GM23338 (cell line): Measurements from ENCODE around the gene STK39. TPM values are rescaled to one million over a fixed set of nuclear protein-coding genes. Genes with fewer than 3 reads are reported as not detected.

Experiments used
- ATAC-seq: fragments of 200-7000 bp; cut with Tn5 transposase; 3 replicates; pipeline ENCODE4 v1.9.1; 2020
- DNase-seq: peaks from one replicate; pipeline ENCODE4 v3.0.0-alpha.2; 2015; ENCODE audit warnings: low spot score
- H2AFZ ChIP-seq: fragments of 200-600 bp; sonication (generic); 2 replicates; pipeline ENCODE4 v1.8.0; 2016; ENCODE audit warnings: antibody characterized with exemption, mild to moderate bottlenecking, moderate library complexity
- H3F3A ChIP-seq: fragments of 200-600 bp; sonication (generic); replicated peaks from 2 replicates; pipeline ENCODE4 v1.8.0; 2017; ENCODE audit warnings: antibody characterized with exemption, mixed run types, low read depth
- H3K27ac ChIP-seq: fragments of 200-600 bp; sonication (generic); 2 replicates; pipeline ENCODE4 v1.6.1; 2016; ENCODE audit warnings: low read depth
- H3K27me3 ChIP-seq: fragments of 200-600 bp; sonication (generic); 2 replicates; pipeline ENCODE4 v1.8.0; 2016; ENCODE audit warnings: mild to moderate bottlenecking, mixed run types, moderate library complexity; ENCODE audit not compliant: insufficient read depth
- H3K36me3 ChIP-seq: fragments of 200-600 bp; sonication (generic); 2 replicates; pipeline ENCODE4 v1.8.0; 2016; ENCODE audit warnings: mild to moderate bottlenecking; ENCODE audit not compliant: insufficient read depth
- H3K4me1 ChIP-seq: fragments of 200-600 bp; sonication (generic); 2 replicates; pipeline ENCODE4 v1.8.0; 2016; ENCODE audit warnings: mild to moderate bottlenecking, moderate library complexity; ENCODE audit not compliant: insufficient read depth
- H3K4me2 ChIP-seq: fragments of 200-600 bp; sonication (generic); 2 replicates; pipeline ENCODE4 v1.7.1; 2017; ENCODE audit warnings: mixed run types
- H3K4me3 ChIP-seq: fragments of 200-600 bp; sonication (generic); 2 replicates; pipeline ENCODE4 v1.6.1; 2016; ENCODE audit warnings: mixed run types
- H3K79me2 ChIP-seq: fragments of 200-600 bp; sonication (generic); replicated peaks from 2 replicates; pipeline ENCODE4 v1.8.0; 2017; ENCODE audit warnings: mild to moderate bottlenecking; ENCODE audit not compliant: insufficient read depth
- H3K9me2 ChIP-seq: fragments of 200-600 bp; sonication (generic); 2 replicates; pipeline ENCODE4 v1.8.0; 2017; ENCODE audit not compliant: insufficient read depth
- H4K20me1 ChIP-seq: fragments of 200-600 bp; sonication (generic); replicated peaks from 2 replicates; pipeline ENCODE4 v1.8.0; 2017; ENCODE audit warnings: mild to moderate bottlenecking; ENCODE audit not compliant: insufficient read depth
- H3K27ac Mint-ChIP-seq: 2 replicates; pipeline ENCODE4 v1.8.0; 2020; ENCODE audit warnings: inconsistent platforms, mild to moderate bottlenecking, moderate library complexity, mixed read lengths
- H3K27me3 Mint-ChIP-seq: 3 replicates; pipeline ENCODE4 v1.8.0; 2022; ENCODE audit warnings: low read depth, mild to moderate bottlenecking, moderate library complexity, mixed read lengths, inconsistent platforms; ENCODE audit not compliant: insufficient read depth, poor library complexity
- H3K36me3 Mint-ChIP-seq: 3 replicates; pipeline ENCODE4 v1.8.0; 2021; ENCODE audit warnings: low read depth, mild to moderate bottlenecking, inconsistent platforms, moderate library complexity, mixed read lengths
- H3K4me1 Mint-ChIP-seq: 3 replicates; pipeline ENCODE4 v1.8.0; 2020; ENCODE audit warnings: mild to moderate bottlenecking, inconsistent platforms, mixed read lengths
- H3K4me3 Mint-ChIP-seq: 3 replicates; pipeline ENCODE4 v1.8.0; 2021; ENCODE audit warnings: moderate library complexity, mild to moderate bottlenecking, inconsistent platforms, mixed read lengths
- H3K9me3 Mint-ChIP-seq: 3 replicates; pipeline ENCODE4 v1.8.0; 2020; ENCODE audit warnings: moderate library complexity, mild to moderate bottlenecking, inconsistent platforms, mixed read lengths
- CREB1 ChIP-seq: fragments of 250-450 bp; sonication (Bioruptor Pico); IDR thresholded peaks from 2 replicates; pipeline ENCODE4 v1.5.0; 2020; ENCODE audit warnings: low read depth, mild to moderate bottlenecking, moderate library complexity
- CTCF ChIP-seq, 2 experiments: fragments of 200-600 bp in 1 of 2; sonication (generic) in 1 of 2; conservative IDR thresholded peaks; 2 replicates each; pipeline versions ENCODE4 v1.5.1 to v1.6.1; 2016 to 2017; ENCODE audit warnings: antibody characterized with exemption in 2 of 2, low read depth in 2 of 2, mild to moderate bottlenecking in 2 of 2, moderate library complexity in 1 of 2
- EZH2 ChIP-seq: fragments of 200-600 bp; sonication (generic); IDR thresholded peaks from one replicate; pipeline ENCODE4 v1.8.0; 2017; ENCODE audit warnings: antibody characterized with exemption, mild to moderate bottlenecking, low read depth; ENCODE audit not compliant: unreplicated experiment
- EZH2phosphoT487 ChIP-seq: fragments of 200-600 bp; sonication (generic); IDR thresholded peaks from one replicate; pipeline ENCODE4 v1.8.1; 2018; ENCODE audit warnings: antibody characterized with exemption; ENCODE audit not compliant: unreplicated experiment
- POLR2AphosphoS5 ChIP-seq: IDR thresholded peaks from 2 replicates; pipeline ENCODE4 v1.6.1; 2016; ENCODE audit warnings: antibody characterized with exemption, low read depth
- ZNF462 ChIP-seq: fragments of 250-450 bp; sonication (Bioruptor Pico); IDR thresholded peaks from 2 replicates; pipeline ENCODE4 v1.5.0; 2020; ENCODE audit warnings: mild to moderate bottlenecking, moderate library complexity
- polyA plus RNA-seq: library from polyadenylated mRNA; unstranded; fragments of >200 nt; fragmentation: Nextera tagmentation; extraction: Ambion mirVana; gene quantifications from 2 replicates; pipeline ENCODE4 v1.2.1, GENCODE V29; 2016
- total RNA-seq: library from RNA; depleted of rRNA; stranded (reverse); fragments of >200 nt; shearing (Covaris generic); gene quantifications from 2 replicates; pipeline ENCODE4 v1.2.3, GENCODE V29; 2014
- TF ChIP-seq, protein P1 (sequence below): IDR thresholded peaks from one replicate; pipeline ENCODE4 v1.6.1; 2018; ENCODE audit warnings: antibody characterized with exemption; ENCODE audit not compliant: unreplicated experiment
- TF ChIP-seq, protein P2 (sequence below): IDR thresholded peaks from 2 replicates; pipeline ENCODE4 v1.6.1; 2016; ENCODE audit warnings: antibody characterized with exemption

The STK39 gene
- total and polyA plus RNA-seq, 2 experiments from 2014 or later, result 9.5 to 16.9 TPM

DNA sequence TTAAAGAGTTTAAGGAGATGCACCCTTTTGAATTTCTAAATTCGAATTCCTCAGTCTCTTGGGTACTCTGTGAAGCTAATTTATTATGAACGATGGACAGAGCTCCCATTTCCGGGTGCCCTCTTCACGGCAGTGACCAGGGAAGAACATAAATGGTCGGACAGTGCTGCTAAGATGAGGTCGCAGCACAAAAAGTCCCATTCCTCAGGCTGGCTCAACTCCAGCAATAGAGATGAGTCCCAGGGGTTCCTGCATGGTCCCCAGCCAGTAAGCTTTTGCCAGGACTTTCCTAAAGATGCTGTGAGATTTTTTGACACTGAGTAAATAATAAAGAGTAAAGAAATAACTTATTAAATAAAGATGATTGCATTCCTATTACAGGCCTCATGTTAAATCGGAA, 43.0 kb upstream of the STK39 start (continued):
- TF ChIP-seq, protein P1, sequence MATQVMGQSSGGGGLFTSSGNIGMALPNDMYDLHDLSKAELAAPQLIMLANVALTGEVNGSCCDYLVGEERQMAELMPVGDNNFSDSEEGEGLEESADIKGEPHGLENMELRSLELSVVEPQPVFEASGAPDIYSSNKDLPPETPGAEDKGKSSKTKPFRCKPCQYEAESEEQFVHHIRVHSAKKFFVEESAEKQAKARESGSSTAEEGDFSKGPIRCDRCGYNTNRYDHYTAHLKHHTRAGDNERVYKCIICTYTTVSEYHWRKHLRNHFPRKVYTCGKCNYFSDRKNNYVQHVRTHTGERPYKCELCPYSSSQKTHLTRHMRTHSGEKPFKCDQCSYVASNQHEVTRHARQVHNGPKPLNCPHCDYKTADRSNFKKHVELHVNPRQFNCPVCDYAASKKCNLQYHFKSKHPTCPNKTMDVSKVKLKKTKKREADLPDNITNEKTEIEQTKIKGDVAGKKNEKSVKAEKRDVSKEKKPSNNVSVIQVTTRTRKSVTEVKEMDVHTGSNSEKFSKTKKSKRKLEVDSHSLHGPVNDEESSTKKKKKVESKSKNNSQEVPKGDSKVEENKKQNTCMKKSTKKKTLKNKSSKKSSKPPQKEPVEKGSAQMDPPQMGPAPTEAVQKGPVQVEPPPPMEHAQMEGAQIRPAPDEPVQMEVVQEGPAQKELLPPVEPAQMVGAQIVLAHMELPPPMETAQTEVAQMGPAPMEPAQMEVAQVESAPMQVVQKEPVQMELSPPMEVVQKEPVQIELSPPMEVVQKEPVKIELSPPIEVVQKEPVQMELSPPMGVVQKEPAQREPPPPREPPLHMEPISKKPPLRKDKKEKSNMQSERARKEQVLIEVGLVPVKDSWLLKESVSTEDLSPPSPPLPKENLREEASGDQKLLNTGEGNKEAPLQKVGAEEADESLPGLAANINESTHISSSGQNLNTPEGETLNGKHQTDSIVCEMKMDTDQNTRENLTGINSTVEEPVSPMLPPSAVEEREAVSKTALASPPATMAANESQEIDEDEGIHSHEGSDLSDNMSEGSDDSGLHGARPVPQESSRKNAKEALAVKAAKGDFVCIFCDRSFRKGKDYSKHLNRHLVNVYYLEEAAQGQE, result no peak
- no peak for TF ChIP-seq POLR2AphosphoS5
- TF ChIP-seq EZH2, result no peak

DNA sequence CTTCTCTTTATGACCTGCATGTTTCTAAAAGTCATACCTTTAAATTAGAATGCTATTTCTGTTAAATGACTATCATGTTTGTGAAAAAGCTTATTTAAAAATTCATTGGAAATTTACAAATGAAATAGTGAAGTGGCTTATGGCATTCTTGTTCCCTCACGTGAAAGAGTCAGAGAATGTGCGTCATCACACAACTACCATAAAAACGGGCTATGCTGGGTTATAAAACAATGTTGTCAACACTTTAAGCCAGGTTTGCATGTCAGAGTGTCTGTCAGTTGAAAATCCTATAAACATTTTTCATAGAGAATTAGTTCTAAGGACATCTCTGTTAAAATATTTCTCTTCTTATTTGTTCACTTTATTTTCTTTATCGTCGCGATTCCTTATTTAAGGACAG, 42.5 kb upstream of the STK39 start:
- no peaks in the 10 kb centered on the region for H3F3A ChIP-seq
- H3K9me2 ChIP-seq, result no peaks in the 10 kb centered on the region
- H3K4me2 ChIP-seq, result no peak overlapping the region
- H3K4me1 ChIP-seq, result no peaks in the 10 kb centered on the region
- Mint-ChIP-seq H3K27ac (no peak overlapping the region), H3K36me3 (no peaks in the 10 kb centered on the region), H3K4me1 (no peaks in the 10 kb centered on the region), H3K27me3 (no peaks in the 10 kb centered on the region), H3K9me3 (no peaks in the 10 kb centered on the region; the same call in 2 of the 3 replicates), H3K4me3 (no peak overlapping the region)
- H4K20me1 ChIP-seq, result no peaks in the 10 kb centered on the region
- no peaks in the 10 kb centered on the region for H3K36me3 ChIP-seq
- H3K27ac ChIP-seq, result no peak overlapping the region
- DNase-seq, result no peak
- ATAC-seq, result no peak
- no peaks in the 10 kb centered on the region for H3K27me3 ChIP-seq
- no peak overlapping the region for H3K4me3 ChIP-seq
- H2AFZ ChIP-seq, result no peak overlapping the region
- H3K79me2 ChIP-seq, result no peaks in the 10 kb centered on the region
- TF ChIP-seq POLR2AphosphoS5 (no peak), CTCF (conservative IDR thresholded peaks at IDR 0.05; ENCODE audit: low read depth in 2 of 2) (no peak), CREB1 (no peak), EZH2phosphoT487 (no peak), ZNF462 (CRISPR knock-in tag) (no peak), EZH2 (no peak)
- TF ChIP-seq, protein P1, result no peak
- TF ChIP-seq, protein P2, sequence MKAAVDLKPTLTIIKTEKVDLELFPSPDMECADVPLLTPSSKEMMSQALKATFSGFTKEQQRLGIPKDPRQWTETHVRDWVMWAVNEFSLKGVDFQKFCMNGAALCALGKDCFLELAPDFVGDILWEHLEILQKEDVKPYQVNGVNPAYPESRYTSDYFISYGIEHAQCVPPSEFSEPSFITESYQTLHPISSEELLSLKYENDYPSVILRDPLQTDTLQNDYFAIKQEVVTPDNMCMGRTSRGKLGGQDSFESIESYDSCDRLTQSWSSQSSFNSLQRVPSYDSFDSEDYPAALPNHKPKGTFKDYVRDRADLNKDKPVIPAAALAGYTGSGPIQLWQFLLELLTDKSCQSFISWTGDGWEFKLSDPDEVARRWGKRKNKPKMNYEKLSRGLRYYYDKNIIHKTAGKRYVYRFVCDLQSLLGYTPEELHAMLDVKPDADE, result no peak
